ENCODE results near the gene AFAP1. TPM values are rescaled to one million over a fixed set of nuclear protein-coding genes. Genes with fewer than 3 reads are reported as not detected.
A peak's percentile ranks its signal among the peaks of the same experiment; 100 is the strongest.

AFAP1 gene
- total and polyA plus RNA-seq, 2 of the 4 experiments (the other 2 are of a cell fraction) = 48.2 to 80.9 TPM

- Histone ChIP-seq H2BK20ac (ENCODE audit: low read depth, low read length) (no peak overlapping the region), H3K4me1 (ENCODE audit: control insufficient read depth, insufficient read depth, low read length) (peaks cover 17% of the 10 kb centered on the region), H3K4me2 (ENCODE audit: low read depth, low read length) (no peak overlapping the region), H3K56ac (ENCODE audit: extremely low read depth, insufficient read depth, low read length) (no peak overlapping the region), H3K18ac (ENCODE audit: low read depth, low read length) (no peak overlapping the region), H2BK15ac (ENCODE audit: low read depth, low read length) (no peak overlapping the region), H4K20me1 (ENCODE audit: insufficient read depth, low read length) (peaks cover 32% of the 10 kb centered on the region), H3K14ac (replicated peaks; ENCODE audit: low read depth, low read length) (no peak overlapping the region), H2AFZ (replicated peaks; ENCODE audit: low read length, poor library complexity) (no peak overlapping the region), H2AK9ac (replicated peaks; ENCODE audit: low read depth, low read length, poor library complexity) (peak overlapping the region; percentile 13), H2AK5ac (ENCODE audit: low read depth, low read length) (no peak overlapping the region), H4K5ac (ENCODE audit: low read depth, low read length) (no peak overlapping the region), H3K9me3 (ENCODE audit: control insufficient read depth, insufficient read depth, low read length) (no peaks in the 10 kb centered on the region), H3K23ac (ENCODE audit: low read depth, low read length) (no peak overlapping the region), H3K27ac (ENCODE audit: insufficient read depth, low read length) (no peak overlapping the region), H3K79me1 (ENCODE audit: low read depth in 1 of 2, low read length in 2 of 2) (peaks cover 34 to 81% of the 10 kb centered on the region in 2 experiments), H3K4me3 (ENCODE audit: insufficient read depth, low read depth, low read length) (no peak overlapping the region), H4K8ac (ENCODE audit: low read depth in 2 of 2, low read length in 2 of 2) (no peak overlapping the region), H2BK120ac (ENCODE audit: low read depth, low read length) (no peak overlapping the region), H3K4ac (ENCODE audit: low read depth, low read length) (no peak overlapping the region), H3K9me1 (ENCODE audit: insufficient read depth, low read length) (peaks cover 11% of the 10 kb centered on the region), H2BK5ac (ENCODE audit: low read depth, low read length, poor library complexity, severe bottlenecking) (no peak overlapping the region), H3K9ac (ENCODE audit: low read depth, low read length) (no peak overlapping the region), H3K36me3 (ENCODE audit: control insufficient read depth, insufficient read depth, low read length) (peaks cover 59% of the 10 kb centered on the region), H4K91ac (ENCODE audit: insufficient read depth, low read depth, low read length) (no peak overlapping the region), H3K27me3 (ENCODE audit: control insufficient read depth, insufficient read depth, low read length) (no peaks in the 10 kb centered on the region)
- DNase-seq = no peak
- dilution Hi-C loops (cut with HindIII; ENCODE audit: low sequenced_read_pairs, unreplicated experiment) = no loop called here
- intact Hi-C loops (cut with micrococcal nuclease) = no loop called here
- ATAC-seq (ENCODE audit: low read depth) = no peak
- 40% methylated on average over 2 of the region's 14 CpGs; no CpG with 5 or more reads in 1 of the 2 experiments for WGBS, 2 experiments (ENCODE audit: extremely low coverage in 2 of 2, insufficient read length in 1 of 2)
- no TSS peak for BruUV-seq (replicated peaks)
- in situ Hi-C loops (cut with MboI; ENCODE audit: low sequenced_read_pairs) = no loop called here
- POLR2A ChIA-PET (ENCODE audit: unreplicated experiment) = no interaction called here
- CTCF ChIA-PET = interaction anchor here (0.6 kb wide), 1 partner anchor 47 kb away, joined by 3 read pairs; no protein-coding TSS in a partner anchor
- no peak for TF ChIP-seq MAFK (IDR thresholded peaks at IDR 0.05; ENCODE audit: low read depth, low read length)
- TF ChIP-seq ELK1 (IDR thresholded peaks at IDR 0.05; ENCODE audit: borderline replicate concordance, low read depth, low read length) = no peak
- no peak for TF ChIP-seq RCOR1 (IDR thresholded peaks at IDR 0.05; ENCODE audit: insufficient replicate concordance, low read length)
- TF ChIP-seq USF2 (IDR thresholded peaks at IDR 0.05; ENCODE audit: low read depth, low read length) = no peak
- no peak for TF ChIP-seq BHLHE40 (IDR thresholded peaks at IDR 0.05; ENCODE audit: low read depth, low read length)
- TF ChIP-seq MAZ (IDR thresholded peaks at IDR 0.05; ENCODE audit: borderline replicate concordance, low read depth, low read length) = no peak
- no peak for TF ChIP-seq POLR2A (IDR thresholded peaks at IDR 0.05; ENCODE audit: low read depth, low read length)
- TF ChIP-seq CTCF (conservative IDR thresholded peaks at IDR 0.05; ENCODE audit: low read depth, low read length) = no peak
- TF ChIP-seq RFX5 (IDR thresholded peaks at IDR 0.05; ENCODE audit: low read depth, low read length) = no peak
- TF ChIP-seq SMC3 (IDR thresholded peaks at IDR 0.05; ENCODE audit: low read depth, low read length) = no peak
- no peak for TF ChIP-seq CEBPB (IDR thresholded peaks at IDR 0.05; ENCODE audit: low read depth, low read length)
- no peak for TF ChIP-seq MXI1 (IDR thresholded peaks at IDR 0.05; ENCODE audit: borderline replicate concordance, low read depth, low read length)
- no peak for TF ChIP-seq NFE2L2 (IDR thresholded peaks at IDR 0.05; ENCODE audit: low read depth, low read length)
- TF ChIP-seq FOS (IDR thresholded peaks at IDR 0.05; ENCODE audit: low read depth, low read length) = no peak
- no peak for TF ChIP-seq RAD21 (IDR thresholded peaks at IDR 0.05; ENCODE audit: low read length)
- TF ChIP-seq CHD1 (IDR thresholded peaks at IDR 0.05; ENCODE audit: low read depth, low read length) = no peak
Observed at GRCh38 chr4:7784131-7784870, 155.4 kb downstream of the AFAP1 start.

Data from IMR-90 (cell line).